NCI-H748 treated with DMSO at 0.1 percent for 48 hours (cell line): Measurements from ENCODE around the gene PDCD1.

Source experiments
- DNase-seq: peaks from one replicate; lab custom pipeline; 2025; lab: John Stamatoyannopoulos, UW

Gene PDCD1

DNA sequence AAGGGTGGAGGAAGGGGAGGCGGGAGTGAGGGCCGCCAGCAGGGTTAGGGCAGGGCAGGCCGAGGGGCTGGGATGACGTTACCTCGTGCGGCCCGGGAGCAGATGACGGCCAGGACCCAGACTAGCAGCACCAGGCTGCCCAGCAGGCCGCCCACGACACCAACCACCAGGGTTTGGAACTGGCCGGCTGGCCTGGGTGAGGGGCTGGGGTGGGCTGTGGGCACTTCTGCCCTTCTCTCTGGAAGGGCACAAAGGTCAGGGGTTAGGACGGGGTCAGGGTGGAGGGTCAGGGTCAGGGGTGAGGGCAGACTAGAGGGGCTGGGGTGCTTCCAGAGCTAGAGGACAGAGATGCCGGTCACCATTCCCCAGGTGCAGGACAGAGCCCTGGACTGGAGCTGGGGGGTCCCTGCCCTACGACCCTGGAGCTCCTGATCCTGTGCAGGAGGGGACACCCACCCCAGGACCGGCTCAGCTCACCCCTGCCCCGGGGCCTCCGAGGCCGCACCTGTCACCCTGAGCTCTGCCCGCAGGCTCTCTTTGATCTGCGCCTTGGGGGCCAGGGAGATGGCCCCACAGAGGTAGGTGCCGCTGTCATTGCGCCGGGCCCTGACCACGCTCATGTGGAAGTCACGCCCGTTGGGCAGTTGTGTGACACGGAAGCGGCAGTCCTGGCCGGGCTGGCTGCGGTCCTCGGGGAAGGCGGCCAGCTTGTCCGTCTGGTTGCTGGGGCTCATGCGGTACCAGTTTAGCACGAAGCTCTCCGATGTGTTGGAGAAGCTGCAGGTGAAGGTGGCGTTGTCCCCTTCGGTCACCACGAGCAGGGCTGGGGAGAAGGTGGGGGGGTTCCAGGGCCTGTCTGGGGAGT, 6.3 kb downstream of the PDCD1 start:
- DNase-seq: no peak

DNA sequence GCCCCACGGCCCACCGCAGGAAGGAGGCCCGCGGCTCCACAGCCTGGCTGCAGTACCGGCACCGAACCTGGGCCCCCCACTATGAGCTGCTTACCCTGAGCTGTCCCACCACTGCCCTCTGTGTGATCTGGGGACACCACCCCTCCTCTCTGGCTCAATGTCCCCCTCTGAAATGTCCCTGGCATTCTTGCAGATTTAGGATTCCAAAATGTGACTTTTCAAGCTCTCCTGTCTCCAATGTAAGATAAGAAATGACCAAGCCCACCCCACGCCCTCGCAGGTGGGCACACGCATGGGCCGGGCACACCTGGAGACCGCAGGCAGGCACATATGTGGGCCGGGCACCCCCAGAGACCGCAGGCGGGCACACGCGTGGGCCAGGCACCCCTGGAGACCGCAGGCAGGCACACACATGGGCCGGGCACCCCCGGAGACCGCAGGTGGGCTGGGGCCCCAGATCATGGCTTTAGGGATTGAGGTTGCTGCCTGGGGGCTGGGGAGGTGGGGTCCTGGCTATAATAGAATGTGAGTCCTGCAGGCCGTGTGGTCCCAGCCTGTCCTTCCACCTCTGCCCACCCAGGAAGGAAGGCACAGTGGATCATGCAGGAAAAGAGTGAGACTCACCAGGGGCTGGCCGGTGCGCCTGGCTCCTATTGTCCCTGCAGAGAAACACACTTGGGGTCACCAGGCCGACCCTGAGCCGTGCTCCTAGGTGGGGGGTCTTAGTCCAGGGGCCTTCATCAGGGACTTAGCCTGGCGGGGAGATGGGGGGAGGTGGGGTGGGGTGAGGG, 7.2 kb downstream of the PDCD1 start:
- no peak for DNase-seq

DNA sequence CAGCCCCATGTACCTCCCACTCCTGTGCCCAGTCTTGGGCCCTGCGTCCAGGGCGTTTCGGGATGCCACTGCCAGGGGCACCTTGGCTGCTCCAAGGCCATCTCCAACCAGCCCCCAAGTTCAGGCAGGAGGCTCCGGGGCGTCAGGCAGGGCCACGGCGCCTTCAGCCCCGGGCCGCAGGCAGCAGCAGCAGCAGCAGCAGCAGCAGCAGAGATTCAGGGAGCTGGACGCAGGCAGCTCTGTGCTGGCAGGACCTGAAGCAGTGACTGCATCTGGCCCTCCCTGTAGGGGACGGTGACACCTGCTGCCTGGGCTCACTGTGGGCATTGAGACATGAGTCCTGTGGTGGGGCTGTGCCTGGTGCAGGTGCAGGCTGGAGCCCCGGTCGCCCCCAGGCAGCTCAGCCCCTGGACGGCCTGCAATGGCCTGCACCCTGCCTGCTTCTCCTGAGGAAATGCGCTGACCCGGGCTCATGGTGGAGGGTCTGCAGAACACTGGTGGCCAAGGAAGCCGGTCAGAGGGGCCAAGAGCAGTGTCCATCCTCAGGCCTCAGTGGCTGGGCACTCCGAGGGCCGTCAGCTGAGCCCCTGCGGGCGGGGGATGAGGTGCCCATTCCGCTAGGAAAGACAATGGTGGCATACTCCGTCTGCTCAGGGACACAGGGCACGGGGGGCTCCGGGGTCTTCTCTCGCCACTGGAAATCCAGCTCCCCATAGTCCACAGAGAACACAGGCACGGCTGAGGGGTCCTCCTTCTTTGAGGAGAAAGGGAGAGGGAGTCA, 8.0 kb downstream of the PDCD1 start:
- no peak for DNase-seq

DNA sequence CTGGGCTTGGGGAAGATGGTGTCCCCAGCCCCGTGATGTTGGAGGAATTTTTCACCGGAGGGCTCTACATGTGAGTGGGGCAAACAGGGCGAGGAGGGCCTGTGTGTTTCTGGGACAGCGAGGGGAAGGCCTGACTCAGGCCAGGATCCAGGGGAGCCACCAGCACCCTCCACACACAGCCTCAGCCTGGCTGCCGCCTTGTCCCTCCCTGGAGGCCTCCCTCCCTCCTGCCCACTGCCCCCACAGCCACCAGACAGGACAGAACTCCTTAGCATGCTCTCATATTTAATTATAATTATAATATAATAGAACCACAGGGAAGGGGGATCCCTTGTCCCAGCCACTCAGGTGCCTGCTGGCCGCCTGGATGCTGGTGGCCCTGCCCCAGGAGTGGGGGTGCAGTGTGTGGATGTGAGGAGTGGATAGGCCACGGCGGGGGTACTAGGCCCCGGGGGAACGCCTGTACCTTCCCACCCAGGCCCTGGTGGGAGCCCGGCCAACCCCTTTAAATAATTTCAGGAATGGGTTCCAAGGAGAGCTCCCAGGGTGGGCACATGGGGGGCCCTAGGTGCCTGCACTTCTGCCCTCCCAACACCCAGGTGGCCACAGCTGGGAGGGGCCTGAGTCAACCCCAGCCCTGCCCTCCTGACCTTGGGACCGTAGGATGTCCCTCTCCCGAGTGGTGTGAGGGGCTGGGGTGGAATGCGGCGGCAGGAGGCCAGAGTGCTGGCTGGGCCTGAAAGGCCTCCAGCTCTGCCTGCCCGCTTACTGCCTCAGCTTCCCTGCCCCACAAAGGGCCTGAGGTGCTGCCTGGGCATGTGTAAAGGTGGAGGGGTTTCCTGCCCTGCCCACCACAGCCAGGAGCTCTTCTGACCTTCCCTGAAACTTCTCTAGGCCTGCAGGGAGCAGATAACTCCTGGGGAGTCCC, 8.8 kb downstream of the PDCD1 start:
- no peak for DNase-seq

DNA sequence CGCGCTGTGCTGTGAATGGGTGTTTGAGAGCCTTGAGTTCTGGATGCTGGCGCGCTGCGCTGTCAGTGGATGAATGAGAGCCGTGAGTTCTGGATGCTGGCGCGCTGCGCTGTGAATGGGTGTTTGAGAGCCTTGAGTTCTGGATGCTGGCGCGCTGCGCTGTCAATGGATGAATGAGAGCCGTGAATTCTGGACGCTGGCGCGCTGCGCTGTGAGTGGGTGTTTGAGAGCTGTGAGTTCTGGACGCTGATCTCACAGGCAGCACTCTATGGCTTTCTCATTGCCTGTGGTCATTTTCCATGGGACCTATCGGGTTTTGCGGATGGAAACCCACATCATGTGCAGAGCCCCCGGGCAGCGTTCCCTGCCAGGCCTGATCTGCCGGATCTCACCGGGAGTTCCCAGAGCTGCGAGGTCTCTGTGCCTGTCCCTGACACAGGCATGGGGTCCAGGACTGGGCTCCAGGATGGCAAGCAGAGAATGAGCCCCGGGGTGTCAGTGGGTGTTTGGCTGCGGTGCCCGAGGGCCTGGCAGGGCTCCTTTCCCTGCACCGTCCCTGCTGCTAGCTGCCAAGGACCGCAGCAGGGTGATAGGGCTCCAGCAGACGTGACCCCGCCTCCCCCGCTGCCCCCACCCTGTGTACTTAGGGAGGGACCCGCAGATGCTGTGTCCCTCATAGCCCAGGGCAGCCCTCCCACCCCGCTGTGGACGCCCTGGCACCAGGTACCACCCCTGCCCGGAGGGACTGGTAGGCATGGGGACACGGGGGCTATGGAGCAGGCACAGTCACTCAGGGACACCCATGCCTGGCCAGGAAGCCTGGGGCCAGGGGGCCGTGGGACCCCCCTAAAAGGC, 9.7 kb downstream of the PDCD1 start:
- DNase-seq: no peak

DNA sequence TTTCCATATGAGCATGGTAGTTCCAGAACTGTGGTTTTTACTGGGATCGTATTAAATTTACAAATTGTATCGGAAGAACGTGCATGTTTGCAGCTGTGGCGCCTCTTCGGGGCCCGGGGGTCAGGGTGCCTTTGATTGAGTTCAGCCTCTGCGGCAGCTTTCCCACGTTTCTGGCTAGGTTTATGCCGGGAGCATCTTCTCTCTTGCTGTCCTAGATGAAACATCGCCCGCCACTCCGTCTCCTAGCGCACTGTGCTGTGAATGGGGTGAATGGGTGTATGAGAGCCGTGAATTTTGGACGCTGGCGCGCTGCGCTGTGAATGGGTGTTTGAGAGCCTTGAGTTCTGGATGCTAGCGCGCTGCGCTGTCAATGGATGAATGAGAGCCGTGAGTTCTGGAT, 12.3 kb downstream of the PDCD1 start:
- DNase-seq: no peak

DNA sequence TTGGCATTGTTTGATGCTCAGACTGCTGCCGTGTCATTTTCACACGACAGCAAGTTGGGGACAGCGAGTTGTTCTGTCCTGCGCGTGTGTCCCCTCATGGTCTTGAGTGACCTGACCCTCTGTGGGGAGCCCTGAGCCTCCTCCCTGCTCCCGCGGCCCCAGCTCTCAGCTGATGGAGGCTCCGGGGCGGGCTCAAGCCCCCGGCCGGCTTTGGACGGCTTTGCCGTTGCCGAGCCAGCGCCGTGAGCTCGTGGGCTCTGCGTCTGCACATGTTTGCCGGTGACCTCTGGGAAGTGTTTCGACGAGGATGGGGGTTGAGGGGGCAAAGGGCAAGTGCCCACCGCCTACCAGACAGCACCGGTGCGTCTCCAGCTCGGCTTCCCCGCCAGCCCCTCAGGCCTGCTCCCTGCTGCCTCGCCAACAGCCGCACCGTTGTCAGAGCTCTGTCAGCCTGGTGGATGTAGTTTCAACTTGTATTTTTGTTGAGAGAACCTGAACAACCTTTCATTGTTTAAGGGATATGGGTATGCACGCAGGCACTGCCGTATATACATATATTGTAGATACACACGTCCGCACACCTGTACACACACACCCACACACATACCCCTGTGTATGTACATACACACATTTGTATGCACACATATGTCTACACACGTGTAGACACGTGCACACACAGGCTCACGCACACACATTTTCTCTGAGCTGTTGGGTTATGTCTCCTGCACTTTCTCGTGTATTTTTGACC, 13.7 kb downstream of the PDCD1 start:
- DNase-seq: no peak

DNA sequence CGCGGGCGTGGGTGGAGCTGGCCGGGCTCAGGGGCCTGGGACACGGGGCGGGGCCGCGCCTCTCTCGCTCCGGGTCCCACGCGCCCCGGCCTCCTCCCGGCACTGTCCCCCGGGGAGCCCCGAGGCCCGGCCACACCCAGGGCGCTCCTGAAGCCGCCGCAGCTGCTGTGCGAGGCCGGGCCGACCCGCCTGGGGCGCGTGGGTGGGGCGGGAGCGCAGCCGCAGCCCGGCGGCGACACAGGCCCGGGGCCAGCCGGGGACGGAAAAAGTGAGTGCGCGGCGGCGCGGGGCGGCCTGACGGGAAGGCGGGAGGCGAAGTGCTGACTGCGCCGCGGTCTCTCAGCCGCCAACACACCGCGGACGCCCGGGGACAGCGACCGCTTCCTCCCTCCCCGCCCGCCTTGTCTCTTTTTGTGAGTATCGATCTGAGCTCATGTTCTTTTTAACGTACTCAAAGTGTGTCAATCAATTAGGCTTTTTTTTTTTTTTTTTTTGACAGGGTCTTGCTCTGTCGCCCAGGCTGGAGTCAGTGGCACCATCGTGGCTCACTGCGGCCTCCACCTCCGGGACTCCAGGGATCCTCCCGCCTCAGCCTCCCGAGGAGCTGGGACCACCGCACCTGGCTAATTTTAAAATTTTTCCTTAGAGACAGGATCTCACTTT, 14.5 kb downstream of the PDCD1 start:
- DNase-seq: peak; percentile 17

DNA sequence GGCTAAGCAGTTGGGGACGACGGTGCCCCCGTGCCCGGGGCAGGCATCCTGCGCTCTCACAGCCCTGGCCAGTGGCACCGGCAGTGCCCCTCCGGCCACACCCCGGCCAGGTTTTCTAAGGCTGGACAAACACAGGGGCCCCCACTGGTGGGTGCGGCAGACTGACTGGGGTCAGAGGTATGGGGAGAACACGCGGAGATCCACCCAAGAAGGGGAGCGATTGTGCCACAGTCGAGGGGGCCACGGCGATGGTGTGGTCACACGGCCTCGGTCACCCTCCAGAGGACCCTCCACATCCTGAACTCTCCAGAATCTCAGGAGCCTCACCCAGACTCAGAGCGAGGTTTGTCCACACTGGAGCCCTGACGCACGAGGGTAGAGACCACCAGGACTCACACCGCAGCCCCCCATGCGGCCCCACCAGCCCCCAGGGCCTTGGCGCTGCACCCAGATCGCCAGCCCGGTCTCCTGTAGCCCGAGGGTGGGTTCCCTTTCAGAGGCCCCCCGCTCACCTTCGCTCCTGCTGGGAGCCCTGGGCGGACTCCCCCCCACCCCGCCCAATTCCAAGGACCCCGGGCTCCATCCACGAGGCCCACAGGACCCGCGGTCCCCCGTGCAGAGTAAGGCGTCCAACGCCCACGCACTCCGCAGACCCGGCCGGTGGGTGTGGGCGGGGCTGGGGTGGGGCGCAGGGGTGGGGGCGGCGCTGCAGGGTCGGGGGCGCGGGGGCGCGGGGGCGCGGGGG, 15.2 kb downstream of the PDCD1 start:
- DNase-seq: no peak

DNA sequence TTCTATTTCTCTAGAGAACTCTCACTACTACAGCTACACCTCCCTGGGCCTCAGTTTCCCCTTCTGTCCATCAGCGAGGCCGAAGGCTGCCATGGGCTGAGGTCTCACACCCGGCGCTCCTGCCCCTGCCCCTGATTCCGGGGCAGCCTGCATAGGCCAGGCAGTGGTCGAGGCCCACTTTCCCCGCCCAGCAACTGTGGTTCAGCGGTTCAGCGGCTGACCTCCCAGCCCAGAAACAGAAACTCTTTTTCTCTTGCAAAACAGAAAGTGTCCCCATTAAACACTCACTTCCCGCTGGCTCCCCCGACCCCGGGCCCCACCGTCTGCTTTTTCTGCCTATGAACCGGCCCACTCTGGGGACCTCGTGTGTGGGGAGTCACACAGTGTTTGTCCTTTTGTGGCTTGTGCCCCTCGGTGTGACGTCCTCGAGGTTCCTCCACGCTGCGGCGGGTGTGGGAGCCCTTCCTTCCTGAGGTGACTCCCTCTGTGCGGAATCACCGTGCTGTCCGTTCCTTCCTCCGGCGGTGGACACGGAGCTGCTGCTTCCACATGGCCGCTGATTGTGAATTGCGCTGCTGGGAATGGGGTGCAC, 16.0 kb downstream of the PDCD1 start:
- no peak for DNase-seq

DNA sequence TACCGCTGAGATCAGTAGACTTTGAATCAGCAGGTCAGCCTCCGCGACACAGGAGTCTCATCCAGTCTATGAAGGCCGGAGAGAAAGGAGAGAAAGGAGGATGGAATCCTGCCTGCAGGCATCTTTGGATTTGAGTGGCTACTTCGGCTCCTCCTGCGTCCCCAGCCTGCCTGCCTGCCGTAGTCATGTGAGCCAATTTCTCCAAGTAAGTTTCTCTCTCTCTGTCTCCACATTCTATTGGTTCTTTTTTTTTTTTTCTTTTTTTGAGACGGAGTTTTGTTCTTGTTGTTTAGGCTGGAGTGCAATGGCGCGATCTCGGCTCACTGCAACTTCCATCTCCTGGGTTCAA, 16.7 kb downstream of the PDCD1 start:
- no peak for DNase-seq

DNA sequence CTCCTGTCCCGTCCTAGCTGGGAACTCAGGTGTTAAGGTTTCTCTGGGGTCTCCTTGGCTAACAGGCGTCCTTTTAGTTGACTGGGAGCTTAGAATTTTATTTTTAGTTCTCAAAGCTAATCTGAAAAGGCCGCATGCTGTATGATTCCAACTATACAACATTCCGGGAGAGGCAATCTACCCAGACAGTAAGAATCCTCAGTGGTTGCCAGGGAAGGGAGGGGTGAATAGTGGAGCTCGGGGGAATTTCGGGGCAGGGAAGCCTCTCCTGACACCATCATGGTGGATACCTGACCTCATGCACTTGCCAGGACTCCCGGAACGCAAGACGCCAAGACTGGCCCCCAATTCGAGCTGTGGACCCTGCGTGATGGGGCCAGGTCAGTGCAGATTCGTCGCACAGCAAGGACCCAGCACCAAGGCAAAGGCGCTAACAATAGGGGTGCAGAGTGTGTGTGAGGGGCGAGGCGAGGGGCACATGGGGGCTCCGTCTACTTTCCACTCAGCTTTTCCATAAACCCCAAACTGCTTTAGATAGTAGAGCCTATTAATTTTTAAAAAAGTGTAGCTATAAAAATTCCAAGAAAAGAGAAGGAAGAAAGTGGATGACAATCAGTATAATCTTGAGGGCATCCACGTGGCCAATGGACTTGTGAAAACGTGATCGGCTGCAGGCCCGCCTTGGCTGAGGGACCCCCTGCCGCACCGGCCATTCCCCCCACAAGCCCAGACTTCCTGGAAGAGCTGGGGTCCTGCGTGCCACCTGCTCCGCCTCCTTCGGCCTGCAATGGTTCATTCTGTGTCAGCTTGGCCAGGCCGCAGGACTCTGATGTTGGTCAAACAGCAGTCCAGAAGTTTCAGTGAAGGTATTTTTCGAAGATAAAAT, 17.3 kb downstream of the PDCD1 start:
- no peak for DNase-seq

DNA sequence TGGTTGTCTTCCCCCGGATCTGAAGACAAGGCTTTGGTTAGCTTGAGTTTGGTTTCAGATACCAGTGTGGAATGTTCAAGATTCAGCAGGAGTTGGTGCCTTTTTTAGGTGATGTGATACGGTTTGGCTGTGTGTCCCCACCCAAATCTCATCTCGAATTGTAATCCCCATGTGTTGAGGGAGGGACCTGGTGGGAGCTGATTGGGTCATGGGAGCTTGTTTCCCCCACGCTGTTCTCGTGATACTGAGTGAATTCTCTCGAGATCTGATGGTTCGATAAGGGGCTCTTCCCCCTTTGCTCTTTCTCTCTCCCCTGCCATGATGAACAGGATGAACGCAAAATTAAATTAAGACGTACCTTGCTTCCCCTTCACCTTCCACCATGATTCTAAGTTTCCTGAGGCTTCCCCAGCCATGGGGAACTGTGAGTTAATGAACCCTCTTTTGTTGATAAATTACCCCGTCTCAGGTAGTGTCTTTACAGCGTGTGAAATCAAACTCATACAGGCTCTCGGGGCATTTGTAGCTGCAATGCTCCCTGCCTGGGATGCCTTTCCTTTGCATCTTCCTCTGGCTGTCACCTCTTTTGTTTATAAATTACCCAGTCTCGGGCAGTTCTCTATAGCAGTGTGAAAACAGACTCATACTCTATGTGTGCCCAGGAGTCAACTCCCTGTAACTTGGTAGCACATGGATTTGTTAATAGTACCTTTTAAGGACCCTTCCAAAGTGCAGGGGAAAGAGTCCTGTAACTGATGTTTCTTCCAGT, 21.3 kb downstream of the PDCD1 start:
- DNase-seq: no peak

DNA sequence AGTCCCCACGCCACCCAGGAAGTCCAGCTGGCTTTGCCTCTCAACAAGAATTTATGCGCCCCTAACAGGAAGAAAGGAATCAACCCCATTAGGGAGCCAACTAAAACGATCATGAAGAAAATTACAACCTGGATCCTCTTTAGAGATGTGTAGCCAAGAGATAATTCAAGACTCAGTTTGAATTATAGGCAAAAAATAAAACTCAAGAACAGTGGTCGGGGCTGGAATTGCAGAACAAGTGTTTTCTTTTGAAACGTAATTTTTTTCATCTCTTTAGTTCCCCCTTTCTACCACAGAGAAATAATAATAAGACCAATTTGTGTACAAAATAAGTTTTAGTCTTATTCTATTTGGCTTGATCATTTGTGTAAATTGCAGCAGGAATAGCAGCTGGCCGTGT, 22.4 kb downstream of the PDCD1 start:
- DNase-seq: no peak

DNA sequence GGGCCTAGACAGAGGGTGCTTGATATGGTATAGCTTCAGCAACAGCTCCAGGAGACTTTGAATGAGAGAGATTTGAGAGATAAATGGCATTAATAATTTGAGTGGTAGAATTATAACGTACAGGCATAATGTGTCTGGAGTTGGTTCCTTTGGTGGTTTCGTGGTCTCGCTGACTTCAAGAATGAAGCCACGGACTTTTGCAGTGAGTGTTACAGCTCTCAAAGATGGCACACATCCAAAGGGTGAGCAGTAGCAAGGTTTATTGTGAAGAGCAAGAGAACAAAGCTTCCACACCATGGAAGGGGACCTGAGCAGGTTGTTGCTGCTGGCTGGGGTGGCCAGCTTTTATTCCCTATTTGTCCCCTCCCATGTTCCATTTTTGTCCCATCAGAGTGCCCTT, 23.1 kb downstream of the PDCD1 start:
- no peak for DNase-seq

DNA sequence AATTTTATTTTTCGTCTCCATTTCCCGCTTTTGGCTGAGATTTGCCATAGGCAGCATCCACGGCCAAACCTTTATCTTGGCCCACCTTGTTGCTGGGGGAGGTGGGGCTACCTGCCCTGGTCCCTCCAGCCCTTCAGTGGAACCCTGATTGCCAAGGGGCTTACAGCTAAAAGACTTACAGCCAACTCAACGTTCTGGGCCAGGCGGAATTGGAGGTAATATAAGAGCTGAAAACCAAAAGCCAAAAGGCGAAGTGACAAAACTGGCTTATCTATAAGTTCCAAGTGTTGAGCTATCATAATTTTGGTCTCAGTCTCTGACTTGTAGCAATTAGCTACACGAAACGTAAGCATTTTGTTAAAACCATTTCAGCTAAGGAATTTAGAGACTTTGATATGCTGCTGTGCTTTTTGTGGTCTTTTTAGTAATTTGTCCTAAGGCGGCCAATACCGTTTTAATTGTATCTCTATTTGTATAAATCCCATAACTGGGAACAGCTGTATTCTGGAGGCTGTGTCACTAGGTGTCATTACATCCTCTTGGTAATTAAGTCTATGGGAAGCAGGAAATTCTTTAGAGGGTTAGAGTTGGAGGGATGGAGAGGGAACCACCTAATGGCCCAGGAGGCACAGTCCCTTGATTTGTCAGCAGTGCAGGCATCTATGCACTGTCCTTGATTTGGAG, 24.0 kb downstream of the PDCD1 start:
- DNase-seq: no peak
